HG03342 (cell line): Measurements from ENCODE around the gene OR10R2.

ENCODE experiments used
- ATAC-seq: cut with Tn5 transposase; IDR thresholded peaks from one replicate; pipeline ENCODE4 v1.9.1; 2021; ENCODE audit warnings: mild to moderate bottlenecking, moderate library complexity; ENCODE audit not compliant: unreplicated experiment

Gene OR10R2

DNA sequence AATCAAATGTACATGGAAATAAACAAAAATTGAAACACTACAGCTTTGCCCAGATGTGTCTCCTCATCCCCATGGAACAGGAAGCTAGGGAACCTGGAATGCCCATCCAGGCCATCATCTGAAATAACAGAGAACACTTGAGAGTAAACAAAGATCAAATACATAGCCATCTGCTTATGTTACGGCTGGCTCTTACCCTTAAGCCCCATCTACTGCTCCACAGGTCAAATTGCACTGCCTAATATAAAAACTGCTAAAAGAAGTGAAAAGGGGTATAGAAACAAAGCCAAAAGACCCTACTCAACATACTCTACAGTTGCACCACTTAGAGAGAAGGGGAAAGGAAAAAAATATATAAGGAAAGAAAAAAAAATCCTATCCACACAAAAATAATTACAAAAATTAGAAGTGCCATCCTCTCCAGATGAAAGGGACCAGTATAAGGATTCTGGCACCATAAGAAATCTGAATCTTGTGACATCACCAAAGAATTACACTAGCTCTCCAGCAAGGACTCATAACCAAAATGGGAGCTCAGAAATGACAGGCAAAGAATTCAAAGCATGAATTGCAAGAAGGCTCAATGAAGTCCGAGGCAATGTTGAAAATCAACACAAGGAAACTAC is 55.3 kb downstream of the OR10R2 start:
- ATAC-seq: no peak
